NCI-H2196 treated with DMSO at 0.1 percent for 48 hours (cell line): ENCODE data around the gene ANP32D.
"Not testable (repeated sequence)": the region's sequence is repeated elsewhere in the genome, so short reads cannot be mapped to it uniquely, and the experiment has no call there.

Source experiments
- DNase-seq: peaks from one replicate; lab custom pipeline; 2025; ENCODE audit not compliant: unreplicated experiment; lab: John Stamatoyannopoulos, UW

ANP32D gene

DNA sequence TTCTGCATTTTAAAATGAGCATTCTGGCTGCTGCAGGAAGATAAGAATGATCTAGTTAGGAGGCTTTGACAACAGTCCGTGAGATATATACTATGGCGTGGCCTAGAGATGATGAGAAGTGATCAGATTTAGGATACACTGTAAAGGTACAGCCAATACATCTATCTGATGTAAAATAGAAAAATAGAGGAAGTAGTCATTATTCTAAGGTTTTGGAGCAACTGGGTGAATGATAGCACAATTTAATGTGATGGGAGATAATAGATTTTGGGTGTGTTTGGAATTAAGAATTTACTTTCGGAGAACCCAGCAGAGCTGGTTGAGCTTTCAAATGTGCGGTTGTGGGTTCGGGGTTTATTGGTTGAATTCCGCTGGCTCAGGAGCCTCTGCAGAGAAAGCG lies at the start of gene ANP32D:
TSS of gene ANP32D (plus strand) at position 301 of the 400 bp plus-strand sequence. CDS start 106 bp downstream, outside the sequence.
- DNase-seq = no peak

GRCh38 chr12:48423171-48423570 lies 49.2 kb upstream of the ANP32D start:
- DNase-seq = no peak

GRCh38 chr12:48424644-48425043 lies 47.7 kb upstream of the ANP32D start:
- DNase-seq = no peak

DNA sequence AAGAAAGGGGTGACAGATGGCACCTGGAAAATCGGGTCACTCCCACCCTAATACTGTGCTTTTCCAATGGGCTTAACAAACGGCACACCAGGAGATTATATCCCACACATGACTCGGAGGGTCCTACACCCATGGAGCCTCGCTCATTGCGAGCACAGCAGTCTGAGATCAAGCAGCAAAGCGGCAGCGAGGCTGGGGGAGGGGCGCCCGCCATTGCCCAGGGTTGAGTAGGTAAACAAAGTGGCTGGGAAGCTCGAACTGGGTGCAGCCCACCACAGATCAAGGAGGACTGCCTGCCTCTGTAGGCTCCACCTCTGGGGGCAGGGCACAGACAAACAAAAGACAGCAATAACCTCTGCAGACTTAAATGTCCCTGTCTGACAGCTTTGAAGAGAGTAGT lies 38.3 kb upstream of the ANP32D start:
- DNase-seq = not testable (repeated sequence)

GRCh38 chr12:48441069-48441468 lies 31.3 kb upstream of the ANP32D start:
- no peak for DNase-seq

- no peak for DNase-seq
These were observed 30.0 kb upstream of the ANP32D start for GRCh38 chr12:48442179-48442847.

DNA sequence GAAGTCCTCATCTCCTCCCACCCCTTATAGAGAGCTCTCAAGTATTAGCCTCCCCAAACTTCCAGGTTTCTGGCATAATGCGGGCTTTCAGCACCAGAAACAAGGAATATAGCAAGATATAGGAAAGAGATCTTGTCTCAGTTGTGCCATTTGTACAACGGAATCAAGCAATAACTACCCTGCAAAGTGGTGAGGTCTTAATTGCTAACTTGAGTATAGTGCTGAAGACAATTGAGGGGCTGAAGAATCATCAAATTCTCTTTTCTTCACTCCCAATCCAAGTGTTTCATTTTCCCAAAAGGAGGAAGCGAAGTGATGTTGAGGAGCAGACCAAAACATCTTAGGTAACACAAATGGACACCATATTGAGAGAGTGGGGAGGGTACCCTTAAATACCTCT lies 26.8 kb upstream of the ANP32D start:
- no peak for DNase-seq

DNA sequence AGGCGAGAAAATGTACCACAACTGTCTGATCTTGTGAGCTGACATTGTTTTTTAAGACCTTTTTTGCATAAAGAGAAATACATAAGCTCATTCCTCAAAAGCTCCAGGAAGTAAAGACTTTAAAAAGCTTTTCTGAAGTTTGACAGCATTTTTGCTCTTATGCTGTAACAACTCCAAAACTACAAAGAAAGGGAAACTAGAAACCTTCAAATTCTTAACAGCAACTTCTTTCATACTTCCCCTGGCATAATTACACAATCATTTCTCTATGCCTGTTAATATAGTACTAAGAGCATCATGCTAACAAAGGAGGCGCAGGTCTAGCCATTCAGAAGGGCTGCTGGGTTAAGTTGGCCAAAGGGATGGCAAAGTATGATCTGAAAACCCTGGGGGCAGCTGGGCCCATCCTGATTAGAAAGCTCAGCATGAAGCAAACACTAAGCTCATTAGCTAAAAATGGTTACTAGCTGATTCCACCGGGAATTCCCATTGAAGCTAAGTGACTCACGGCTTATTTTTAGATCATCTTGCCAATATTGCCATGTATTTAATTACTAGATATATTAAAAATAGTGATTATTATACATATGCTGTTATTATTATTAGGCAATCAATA lies 26.1 kb upstream of the ANP32D start:
- DNase-seq = no peak

DNA sequence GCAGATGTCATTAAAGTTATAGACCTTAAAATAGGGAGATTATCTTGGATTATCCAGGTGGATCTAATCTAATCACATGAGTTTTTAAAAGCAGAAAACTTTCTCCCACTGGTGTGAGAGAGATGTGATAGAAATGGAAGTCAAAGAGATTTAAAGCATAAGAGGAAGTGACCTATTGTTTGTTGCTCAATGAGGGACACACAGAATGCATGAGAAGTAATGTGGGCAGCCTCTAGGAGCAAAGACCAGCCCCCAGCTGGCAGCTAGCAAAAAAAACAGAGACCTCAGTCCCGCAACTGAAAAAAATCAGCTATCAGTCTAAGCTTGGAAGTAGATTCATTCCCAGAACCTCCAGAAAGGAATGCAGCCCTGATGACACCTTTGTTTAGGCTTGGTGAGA lies 24.6 kb upstream of the ANP32D start:
- no peak for DNase-seq

DNA sequence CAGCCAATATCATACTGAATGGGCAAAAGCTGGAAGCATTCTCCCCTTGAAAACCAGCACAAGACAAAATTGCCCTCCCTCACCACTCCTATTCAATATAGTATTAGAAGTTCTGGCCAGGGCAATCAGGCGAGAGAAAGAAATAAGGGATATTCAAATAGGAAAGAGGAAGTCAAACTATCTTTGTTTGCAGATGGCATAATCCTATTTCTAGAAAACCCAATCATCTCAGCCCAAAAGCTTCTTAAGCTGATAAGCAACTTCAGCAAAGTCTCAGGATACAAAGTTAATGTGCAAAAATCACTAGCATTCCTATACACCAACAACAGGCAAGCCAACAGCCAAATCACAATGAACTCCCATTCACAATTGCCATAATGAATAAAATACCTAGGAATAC lies 21.0 kb upstream of the ANP32D start:
- no peak for DNase-seq

GRCh38 chr12:48452961-48453360 lies 19.4 kb upstream of the ANP32D start:
- DNase-seq = not testable (repeated sequence)

DNA sequence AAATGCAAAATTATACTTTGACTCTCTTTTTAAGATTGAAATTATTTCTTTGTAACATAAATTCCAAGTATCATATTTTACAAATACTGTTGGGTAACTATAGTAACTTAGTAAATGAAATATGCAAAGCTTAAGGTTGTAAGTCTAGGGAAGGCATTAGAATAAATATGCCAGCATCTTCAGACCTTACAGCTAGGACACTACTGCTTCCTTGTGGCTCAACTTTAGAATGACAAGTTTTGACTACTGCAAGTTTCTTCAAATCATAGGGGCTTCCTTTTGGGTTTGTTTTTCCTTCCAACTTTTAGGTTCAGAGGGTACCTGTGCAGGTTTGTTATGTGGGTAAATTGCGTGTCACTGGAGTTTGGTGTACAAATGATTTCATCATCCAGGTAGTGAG lies 17.7 kb upstream of the ANP32D start:
- DNase-seq = no peak

DNA sequence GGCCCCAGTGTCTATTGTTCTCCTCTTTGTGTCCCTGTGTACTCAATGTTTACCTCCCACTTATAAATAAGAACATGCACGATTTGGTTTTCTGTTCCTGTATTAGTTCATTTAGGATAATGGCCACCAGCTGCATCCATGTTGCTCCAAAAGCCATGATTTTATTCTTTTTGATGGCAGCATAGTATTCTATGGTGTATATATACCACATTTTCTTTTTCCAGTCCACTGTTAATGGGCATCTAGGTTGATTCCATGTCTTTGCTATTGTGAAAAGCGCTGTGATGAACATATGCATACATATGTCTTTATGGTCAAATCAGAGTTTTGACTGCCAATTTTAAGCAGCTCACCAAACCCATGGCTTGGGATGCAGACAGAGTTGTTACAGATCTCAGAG lies 17.2 kb upstream of the ANP32D start:
- DNase-seq = no peak

DNA sequence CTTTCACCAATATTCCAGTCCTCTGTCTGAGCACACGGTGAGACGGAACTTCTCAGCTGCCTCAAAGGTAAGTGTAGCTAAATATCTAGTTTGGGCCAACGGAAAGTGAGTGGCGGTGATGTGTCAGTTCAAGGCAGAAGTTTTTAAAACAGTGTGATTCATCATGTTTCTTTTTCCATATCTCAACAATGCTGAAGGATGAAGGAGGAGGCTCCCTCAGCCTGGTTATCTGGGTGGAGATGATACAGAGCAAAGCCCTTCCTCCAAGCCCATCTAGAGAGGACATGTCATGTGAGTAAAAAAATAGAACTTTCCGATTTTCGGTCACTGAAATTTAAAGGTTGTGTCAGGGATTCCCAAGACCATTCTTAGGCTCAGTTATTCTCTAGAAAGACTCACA lies 13.1 kb upstream of the ANP32D start:
- DNase-seq = no peak

GRCh38 chr12:48469027-48469426 lies 3.3 kb upstream of the ANP32D start:
- DNase-seq = not testable (repeated sequence)

GRCh38 chr12:48473061-48473460 lies 702 bp downstream of the ANP32D start:
- no peak for DNase-seq

DNA sequence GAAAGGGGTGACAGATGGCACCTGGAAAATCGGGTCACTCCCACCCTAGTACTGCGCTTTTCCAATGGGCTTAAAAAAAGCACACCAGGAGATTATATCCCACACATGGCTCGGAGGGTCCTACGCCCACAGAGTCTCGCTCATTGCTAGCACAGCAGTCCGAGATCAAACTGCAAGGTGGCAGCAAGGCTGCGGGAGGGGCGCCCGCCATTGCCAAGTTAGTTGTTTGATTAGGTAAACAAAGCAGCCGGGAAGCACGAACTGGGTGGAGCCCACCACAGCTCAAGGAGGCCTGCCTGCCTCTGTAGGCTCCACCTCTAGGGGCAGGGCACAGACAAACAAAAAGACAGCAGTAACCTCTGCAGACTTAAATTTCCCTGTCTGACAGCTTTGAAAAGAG lies 2.1 kb downstream of the ANP32D start:
- DNase-seq = not testable (repeated sequence)

DNA sequence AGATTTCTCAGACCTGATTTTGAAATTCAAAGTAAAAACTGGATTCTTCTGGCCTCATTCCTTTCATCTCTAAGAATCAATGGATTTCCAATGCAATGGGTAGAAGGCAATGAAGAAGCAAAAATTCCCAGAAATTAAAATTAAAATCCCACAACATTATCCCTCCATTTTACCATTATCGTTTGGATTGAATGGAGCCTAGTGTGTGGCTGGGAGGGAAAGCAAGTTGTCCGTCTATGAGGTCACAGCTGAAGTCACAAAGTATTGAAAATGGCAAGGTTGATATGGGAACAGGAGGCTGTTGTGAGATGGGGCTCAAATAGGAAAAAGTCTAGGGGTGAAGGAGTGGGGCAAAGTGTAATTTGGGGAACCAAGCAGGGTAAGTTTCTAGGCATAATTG lies 9.8 kb downstream of the ANP32D start, which contains the start of gene C12orf54:
TSS of gene C12orf54 (plus strand) at position 301 of the 400 bp plus-strand sequence. CDS start 799 bp downstream, outside the sequence.
- no peak for DNase-seq

DNA sequence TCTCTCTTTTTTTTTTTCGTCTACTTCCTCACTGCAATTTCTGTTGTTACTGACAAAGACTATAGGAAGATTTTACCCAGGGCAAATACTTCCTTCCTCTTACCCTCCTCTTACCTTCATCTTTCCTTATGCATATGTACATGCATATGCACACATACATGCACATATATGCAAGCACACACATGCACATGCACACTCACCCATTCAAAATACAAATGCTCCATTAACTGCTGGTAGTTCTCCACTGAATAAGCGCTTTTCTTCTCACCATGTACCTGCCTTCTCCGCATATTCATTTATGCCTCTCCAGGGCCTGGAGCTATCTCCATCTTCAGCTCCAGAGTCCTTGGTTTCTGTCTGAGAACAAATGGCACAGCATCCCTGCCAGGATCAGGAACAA lies 10.6 kb downstream of the ANP32D start:
- DNase-seq = no peak

GRCh38 chr12:48486261-48486660 lies 13.9 kb downstream of the ANP32D start:
- no peak for DNase-seq

- no peak for DNase-seq
These were observed 14.3 kb downstream of the ANP32D start for GRCh38 chr12:48486679-48487078.

DNA sequence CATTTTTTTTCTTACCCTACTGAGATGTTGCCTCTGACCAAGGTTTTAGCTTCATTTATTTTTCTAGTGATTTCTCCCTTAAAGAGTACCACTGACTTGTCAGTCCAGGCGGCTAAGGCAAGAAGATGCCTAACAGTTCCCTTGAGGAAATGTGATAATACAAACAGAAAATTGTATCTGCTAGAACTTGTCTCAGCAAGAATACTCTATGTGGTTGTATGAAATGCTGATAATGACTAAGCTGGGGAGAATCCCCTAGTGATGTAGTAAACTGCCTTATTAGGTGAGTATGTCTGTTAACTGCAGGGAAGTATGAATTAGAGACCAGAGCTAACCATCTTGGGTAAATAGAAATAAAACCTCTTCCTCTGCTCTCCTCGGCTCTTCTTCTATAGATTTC lies 16.7 kb downstream of the ANP32D start:
- no peak for DNase-seq

DNA sequence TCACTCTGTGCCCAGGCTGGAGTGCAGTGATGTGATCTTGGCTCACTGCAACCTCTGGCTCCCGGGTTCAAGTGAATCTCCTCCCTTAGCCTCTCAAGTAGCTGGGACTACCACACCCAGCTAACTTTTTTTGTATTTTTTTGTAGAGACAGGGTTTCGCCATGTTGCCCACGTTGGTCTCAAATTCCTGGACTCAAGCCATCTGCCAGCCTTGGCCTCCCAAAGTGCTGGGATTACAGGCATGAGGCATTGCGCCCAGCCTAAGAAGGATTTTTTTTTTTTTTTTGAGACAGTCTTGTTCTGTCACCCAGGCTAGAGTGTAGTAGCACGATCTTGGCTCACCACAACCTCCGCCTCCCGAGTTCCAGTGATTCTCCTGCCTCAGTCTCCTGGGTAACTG lies 17.1 kb downstream of the ANP32D start:
- DNase-seq = not testable (repeated sequence)
